Hematopoietic multipotent progenitor cell treated with erythropoietin and hydrocortisone succinate and interleukin-3 and kit ligand, for 6 days (in vitro differentiated cells): ENCODE data around the gene CCDC169.
"Not testable (repeated sequence)": the region's sequence is repeated elsewhere in the genome, so short reads cannot be mapped to it uniquely, and the experiment has no call there.

Source experiments
- DNase-seq: peaks from one replicate; pipeline ENCODE4 v3.0.0-alpha.2; 2015

Gene CCDC169

DNA sequence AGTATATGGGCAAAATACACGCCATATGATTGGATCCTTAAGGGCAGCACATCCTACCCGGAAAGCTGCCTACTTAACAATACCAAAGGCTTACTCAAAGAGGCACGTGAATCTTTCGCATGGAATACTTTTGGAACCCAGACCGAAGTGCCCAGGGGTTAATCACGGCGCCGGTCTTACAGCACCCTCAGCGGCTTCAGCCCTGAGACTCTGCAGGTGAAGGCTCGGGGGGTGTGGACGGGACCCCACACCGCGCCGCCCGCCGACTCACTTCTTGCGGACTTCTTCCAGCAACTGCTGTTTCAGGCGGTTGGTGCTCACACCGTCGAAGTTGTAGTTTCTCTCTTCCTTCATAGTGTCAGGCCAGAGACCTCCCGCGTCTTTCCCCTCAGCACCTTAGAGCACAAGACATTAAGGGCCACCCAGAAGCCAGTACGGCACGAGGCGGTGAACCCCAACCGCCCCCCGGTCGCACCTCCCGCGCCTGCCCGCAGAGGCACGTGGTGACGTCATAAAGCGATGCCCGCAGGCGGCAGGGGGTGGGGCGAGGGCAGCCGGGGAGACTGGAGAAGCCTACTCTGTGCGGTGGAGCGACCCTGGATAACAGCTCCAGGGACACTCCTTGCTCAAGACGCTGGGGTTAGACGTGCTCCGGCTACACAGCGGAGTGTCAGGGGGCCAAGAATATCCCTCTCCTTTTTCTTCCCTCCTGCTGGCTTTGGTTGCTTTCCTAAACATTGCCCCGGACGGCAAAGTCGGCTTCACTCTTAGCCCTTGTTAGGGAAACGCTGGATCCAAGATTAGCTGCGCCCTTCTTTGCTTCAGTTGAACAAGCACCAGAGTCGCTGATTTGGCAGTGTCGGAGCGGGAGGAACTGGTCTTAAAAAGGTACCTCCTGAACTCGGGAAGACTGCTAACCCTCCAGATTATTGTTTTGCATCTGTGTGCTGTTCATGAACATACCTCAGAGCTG lies at the start of gene CCDC169:
Gene CCDC169 (minus strand): TSS at position 449 of the 973 bp plus-strand sequence. CDS start 95 bp downstream, at position 354.
- DNase-seq, result peak; percentile 91

DNA sequence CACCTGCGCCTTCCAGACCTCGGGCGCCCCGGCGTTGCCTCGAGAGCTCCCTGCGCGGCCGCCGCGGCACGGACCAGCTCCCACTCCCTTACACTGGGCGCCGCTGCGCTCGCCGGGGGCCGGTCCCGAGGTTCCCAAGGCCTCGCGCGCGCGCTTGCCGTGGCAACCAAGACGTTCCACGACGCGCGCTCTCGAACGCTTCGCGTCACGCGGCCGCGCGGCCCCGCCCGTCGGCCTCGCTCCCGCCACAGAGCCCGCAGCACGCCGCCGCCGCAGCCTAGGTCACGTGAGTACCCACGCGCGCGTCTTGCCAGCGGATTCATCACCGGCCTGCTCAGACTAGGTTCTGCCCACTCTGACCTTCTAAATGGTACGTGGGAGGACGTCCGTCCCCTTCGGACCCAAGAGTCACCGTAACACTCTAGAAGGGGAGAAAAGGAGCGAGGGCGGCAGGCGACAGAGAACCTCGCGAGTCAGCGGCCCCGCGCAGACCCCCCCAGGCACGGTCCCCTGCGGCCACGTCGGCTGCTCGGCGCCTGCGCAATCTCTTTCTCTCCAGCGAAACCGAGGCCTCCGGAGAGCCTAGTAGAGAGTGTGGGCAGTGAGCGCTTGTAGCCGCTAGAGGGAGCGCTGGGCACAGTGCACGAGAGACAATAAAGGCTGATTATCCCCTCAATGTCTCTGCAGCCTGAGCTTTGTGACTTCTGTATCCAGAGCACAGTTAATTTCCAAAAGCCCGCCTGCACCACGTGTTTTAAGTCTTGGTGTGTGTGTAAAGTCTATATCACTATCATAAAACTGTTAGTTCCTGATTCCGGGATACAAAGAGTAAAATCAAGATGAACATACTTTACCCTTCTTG lies 48.8 kb upstream of the CCDC169 start, which contains the start of gene SPART:
Gene SPART (minus strand): TSS at position 173 of the 862 bp plus-strand sequence. CDS start 10,564 bp downstream, outside the sequence.
- peak; percentile 95 for DNase-seq

DNA sequence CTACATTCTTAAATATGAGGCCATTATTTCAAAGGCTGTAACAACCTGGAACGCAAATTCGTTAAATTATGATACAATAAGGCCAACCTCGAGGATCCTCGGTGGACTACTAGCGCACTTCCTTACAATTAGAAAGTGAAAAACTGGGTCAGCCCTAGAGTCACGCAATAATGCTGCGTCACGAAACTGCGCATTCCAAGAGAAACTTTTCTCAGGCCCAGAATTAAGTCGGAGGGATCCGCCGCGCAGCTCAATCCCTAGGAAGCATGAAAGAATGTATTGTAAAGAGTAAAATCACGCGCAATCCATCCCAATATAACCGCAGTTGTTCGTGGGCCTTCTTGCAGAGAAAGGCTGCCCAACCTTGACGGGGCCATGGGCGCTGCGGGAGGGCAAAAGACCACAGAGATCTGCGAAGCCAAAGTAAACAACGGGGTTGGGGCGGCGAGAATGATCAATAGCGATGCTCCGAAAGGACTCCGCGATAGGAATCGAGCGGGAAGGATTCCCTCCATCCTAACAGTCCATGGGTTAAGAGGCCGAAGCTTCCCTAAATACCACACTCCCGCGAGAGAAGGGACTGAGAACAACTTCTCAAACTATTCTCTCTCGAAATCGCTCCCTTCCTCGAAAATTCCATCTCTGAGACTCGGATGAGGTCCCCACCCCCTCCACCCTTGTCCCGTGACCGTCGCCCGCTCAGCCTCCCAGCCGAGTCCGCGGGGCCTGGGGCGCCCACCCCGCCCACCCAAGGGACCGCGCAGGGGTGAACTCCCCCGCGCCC lies 48.0 kb upstream of the CCDC169 start:
- DNase-seq, result peak; percentile 88

DNA sequence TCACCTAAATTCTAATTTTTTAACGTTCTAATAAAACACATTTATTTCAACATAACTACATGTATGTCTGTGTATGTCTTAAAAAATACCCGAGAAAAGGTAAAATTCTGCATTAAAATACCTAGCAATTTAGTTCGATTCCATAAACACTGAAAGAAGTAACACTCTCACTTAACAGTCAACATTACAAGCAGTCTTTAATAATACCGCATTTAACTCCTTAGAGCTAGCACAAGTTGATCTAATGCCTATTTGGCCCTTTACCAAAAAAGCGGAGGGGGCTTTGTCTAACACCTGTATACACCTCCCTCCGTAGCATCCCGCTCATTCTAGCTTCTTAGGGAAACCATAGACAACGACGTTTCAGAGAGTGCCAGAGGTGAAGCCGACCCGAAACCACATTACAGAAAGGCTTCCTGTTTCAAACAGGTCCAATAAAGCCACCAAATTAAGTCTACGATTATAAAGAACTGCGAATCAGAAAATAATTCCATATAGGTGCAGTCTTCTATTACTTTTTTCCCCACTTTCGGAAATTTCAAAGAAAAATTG lies 47.3 kb upstream of the CCDC169 start:
- DNase-seq, result peak; percentile 58

DNA sequence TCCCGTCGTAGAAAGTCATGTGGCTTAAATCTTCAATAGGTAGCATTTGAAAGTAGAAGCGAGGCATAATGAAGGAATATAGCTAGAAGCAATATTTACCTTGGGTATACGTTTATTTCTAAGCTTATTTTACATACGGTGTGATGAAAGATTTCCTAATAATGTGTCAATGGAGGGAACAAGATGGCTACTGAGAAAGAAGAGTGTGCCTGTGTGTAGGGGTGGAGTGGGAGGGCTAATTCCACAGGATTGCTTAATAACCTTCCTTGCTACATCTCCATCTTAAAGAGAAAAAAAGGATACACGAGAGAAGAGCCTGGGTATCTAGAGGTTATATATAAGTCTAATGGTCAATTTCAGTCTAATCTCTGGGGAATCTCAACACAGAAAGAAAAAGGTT lies 46.6 kb upstream of the CCDC169 start:
- peak; percentile 38 for DNase-seq

DNA sequence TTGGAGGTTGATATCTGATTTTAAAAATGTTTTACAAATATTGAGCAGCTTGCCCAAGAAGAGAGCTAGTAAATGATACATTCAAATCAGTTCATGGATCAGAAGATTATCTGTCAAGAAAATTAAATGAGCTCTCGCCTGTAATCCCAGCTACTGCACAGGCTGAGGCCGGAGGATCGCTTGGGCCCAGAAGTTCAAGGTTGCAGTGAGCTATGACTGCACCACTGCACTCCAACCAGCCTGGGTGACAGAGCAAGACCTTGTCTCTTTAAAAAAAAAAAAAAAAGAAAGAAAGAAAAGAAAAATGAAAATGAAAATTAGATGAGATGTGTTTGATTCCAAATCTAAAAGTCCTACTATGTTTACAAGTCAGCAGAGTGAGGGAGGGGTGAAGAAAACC lies 46.2 kb upstream of the CCDC169 start:
- no peak for DNase-seq

DNA sequence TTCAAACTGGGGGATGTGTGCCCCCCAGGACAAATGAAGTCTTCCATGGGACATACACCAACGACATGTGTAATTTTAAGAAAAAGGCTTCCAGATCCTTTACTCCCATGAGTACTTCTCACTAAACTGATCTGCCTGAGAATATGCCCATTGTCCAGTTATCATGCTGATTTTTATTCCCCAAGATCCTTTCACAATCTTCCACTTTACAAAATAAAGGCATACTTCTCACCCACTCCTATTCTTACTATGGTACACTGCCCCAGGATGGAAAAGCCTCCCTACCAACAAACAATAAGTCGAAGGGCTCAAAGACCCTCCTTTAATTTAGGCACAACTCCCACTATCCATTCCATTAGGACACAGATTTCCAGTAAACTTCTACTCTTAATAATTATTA lies 45.1 kb upstream of the CCDC169 start:
- no peak for DNase-seq

DNA sequence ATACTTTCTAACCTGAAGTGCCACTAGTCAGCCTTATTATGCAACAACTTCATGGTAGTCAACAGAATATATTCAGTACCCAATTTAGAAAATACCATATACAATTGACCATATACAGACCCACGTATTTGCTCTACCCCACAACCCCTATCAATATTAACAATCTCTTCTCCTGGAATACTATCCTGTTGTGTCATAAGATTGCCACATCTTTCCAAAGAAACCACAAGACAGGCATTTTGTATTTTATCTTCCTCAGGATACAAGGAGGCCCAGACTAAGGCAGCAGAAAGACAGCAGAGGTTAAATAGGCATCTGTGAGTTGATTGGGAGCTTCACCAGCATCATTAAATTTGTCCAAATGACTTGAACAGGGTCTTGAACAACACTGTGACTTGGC lies 44.1 kb upstream of the CCDC169 start:
- DNase-seq, result no peak

DNA sequence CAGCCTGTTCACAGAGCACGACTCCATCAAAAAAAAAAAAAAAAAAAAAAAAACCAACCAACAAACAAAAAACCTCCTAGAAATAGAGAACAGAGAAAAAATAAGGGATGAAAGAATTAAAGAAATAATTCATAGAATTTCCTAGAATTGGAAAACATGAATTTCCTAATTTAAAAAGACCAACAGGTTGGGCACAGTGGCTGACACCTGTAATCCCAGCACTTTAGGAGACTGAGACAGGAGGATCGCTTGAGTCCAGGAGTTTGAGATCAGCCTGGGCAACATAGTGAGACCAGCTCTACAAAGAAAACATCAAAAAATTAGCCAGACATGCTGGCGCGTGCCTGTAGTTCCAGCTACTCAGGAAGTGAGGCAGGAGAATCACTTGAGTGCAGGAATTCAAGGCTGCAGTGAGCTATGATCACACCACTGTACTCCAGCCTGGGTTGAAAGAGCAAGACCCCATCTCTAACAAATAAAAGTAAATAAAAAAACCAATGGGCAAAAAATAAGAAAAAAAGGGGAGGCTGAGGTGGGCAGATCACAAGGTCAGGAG lies 42.1 kb upstream of the CCDC169 start:
- no peak for DNase-seq

DNA sequence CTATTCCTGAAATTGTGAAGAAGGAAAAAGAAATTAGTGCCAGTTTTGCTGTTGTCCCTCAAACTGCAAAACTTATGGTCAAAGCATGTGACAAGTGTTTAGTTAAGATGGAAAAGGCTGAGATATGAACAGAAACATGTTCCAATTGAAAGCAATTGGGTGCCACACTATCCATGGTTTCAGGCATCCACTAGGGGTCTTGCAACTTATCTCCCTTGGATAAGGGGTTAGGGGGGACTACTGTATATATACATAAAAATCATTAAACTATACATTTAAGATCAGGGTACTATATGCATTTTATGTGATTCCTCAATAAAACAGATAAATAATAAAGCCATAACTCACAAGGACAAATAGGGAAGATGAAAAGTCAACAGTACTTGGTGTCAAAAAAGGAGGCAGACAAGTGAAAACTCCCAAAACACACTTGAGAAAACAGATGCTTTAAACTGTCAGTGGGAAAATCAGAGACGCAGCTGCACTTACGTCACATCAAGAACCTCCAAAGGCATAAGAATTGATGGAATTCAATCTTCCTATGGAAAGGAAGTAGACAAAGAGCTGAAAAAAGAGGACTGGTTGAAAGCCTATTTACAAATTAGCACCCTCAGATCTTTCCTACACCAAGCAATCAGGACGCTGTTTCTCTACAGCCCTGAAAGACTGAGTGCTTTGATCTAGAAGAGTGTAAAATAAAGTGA lies 40.5 kb upstream of the CCDC169 start:
- DNase-seq, result no peak

DNA sequence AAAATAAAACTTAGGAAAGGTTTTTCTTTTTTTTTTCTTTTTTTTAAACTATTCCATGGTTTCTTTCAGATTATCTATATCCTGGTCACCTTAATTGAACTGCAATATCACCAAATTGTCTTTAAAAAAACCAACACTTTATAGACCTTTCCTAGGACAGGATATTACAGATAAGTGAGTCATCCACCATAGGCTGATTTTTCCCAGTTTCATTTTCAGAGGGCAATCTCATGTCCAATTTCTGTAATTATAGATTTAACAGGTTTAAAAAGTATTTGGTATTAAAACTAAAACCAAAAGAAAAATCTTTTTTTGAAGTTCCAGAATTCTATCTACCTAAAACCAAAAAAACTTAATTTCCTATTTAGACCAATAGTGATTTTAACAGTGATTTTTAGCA lies 35.4 kb upstream of the CCDC169 start:
- no peak for DNase-seq

DNA sequence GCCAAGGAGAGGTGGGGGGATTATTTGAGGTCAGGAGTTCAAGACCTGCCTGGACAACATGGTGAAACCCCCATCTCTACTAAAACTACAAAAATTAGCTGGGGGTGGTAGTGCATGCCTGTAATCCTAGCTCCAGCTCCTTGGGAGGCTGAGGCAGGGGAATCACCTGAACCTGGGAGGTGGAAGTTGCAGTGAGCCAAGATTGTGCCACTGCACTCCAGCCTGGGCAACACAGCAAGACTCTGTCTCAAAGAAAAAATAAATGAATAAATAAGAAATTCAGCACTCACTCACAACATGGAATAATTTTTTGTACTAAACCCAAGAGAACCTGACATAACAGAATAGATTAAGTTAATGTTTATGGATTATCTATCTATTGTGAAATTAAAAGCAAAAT lies 34.6 kb upstream of the CCDC169 start:
- DNase-seq, result not testable (repeated sequence)

DNA sequence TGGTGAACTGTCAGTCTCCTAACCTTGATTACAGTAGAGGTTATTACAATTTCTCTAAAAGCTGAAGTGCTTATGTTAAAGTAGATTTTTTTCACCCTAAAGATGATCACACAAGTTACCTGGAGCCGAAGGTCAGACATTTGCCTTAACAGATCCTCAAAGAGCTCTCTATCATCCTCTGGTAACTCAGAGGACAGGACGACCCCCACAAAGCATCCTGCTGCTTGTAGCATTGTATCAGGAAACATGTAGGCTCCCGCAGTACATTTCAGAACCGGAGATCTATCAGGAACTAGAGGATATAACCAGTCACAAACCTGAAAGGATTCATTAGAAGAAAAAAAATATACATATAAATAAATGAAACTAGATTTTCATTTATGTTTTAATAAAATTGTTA lies 33.7 kb upstream of the CCDC169 start:
- DNase-seq, result no peak

DNA sequence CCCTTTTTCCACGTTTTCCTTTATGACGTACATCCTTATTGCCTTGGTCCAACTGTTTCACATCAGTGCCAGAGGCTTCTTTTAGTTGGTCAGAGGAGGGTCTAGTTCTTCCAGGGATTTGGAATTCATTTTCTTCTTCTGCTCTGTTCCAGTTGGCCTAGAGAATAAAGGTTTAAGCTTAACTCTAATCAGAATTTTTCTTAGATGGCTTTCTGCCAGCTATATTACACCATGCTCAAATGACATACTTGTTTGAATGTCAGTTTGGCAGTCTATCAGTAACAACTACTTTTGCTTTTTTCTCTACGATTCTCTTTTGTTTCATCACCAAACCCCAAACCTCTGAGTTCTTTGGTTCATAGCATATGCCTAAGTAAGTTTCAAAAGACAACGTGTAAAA lies 31.7 kb upstream of the CCDC169 start:
- no peak for DNase-seq

DNA sequence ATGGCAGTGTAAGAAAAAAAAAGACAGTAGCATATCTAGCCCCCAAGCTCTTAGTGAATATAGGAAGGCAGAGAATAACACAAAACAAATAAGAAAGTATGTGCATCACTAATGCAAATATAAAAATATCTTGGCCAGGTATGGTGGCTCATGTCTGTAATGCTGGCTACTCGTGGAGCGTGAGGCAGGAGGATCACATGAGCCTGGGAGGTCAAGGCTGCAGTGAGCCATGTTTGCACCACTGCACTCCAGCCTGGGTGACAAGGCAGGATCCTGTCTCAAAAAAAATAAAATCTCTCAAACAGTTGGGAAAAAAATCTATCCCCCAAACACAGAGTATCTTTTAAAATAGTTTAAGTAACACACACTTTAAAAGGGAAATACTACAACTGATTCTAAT lies 31.2 kb upstream of the CCDC169 start:
- DNase-seq, result no peak

DNA sequence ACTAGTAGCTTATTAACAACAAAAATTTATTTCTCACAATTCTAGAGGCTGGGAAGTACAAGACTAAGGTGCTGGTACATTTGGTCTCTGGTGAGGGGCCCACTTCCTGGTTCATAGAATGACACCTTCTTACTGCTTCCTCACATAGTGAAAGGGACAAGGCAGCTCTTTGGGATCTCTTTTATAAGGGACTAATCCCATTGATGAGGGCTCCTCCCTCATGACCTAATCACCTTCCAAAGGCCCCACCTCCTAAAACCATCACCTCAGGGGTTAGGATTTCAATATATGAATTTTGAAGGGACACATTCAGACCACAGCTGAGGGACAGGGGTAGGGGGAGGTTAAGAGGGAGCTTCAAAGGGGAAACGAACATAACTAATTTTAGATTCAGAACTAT lies 28.3 kb upstream of the CCDC169 start:
- no peak for DNase-seq

DNA sequence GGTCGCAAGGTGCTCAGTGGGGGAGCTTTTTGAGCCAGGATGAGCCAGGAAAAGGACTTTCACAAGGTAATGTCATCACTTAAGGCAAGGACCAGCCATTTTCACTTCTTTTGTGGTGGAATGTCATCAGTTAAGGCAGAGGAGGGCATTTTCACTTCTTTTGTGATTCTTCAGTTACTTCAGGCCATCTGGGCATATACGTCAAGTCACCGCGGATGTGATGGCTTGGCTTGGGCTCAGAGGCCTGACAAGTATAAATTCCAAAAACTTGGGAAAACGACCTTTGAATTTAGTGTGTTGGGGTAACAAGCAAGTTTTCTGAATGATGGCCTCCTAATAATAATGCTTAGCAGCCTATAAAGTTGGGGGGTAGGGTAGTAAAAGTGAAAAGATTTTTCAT lies 27.3 kb upstream of the CCDC169 start:
- not testable (repeated sequence) for DNase-seq

DNA sequence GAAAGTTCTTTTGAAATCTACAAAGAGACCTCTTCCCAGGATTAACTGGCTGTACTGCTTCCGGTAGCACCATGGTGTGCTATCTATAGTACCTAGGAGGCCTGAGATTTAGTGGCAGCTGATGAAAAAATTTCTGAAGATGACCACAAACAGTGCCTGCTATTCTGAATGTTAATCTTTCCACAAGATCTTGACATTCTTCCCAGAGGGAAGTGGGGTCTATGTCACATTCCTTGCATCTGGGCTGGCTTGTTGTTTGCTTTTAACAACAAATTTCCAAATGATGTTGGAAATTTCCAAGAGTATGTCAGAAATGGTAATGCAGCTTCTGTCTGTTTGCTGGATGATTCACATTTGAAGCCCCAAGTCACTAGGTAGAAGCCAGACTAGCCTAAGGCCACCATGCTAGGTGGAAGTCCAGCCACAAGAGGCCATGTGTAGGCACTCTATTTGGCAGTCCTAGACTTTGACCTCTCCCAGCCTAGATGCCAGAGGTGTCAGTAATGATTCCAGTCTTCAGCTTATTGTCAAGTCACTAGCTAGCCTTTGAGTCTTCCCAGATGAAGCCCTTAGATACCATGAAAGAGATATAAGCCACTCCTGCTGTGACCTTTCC lies 26.4 kb upstream of the CCDC169 start:
- DNase-seq, result no peak

DNA sequence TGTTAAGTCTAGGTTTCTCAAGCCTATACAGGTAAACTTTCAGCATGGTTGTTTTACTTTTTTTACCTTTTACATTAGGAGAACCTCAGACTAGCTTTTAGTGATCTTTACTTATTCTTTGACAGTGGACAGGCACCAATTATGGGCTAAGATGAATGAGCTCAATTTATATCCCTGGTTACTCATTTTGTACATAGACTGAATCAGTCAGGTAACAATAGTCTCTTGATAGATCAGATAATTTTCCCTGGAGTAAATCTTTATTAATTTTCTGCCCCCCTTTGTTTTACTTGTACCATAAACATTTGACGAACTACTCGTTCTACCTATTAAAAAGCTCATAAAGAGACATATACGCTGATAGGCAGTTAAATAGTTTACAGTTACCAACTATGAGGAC lies 25.8 kb upstream of the CCDC169 start:
- DNase-seq, result no peak

DNA sequence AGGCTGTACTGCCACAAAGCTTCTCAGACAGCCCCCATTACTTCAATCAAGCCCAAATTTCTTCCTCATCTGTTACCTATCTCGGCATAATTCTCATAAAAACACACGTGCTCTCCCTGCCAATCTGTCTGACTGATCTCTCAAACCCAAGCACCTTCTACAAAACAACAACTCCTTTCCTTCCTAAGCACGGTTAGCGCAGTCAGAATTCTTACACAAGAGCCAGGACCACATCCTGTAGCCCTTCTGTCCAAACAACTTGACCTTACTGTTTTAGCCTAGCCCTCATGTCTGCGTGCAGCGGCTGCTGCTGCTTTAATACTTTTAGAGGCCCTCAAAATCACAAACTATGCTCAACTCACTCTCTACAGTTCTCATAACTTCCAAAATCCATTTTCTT lies 22.2 kb upstream of the CCDC169 start:
- not testable (repeated sequence) for DNase-seq
